Nephron progenitor cell (in vitro differentiated cells): ENCODE data around the gene TUBA4A.

Experiments
- DNase-seq: peaks from one replicate; pipeline ENCODE4 v3.0.0; 2021
- H3K27ac Mint-ChIP-seq: 2 replicates; pipeline ENCODE4 v1.8.0; 2021; ENCODE audit warnings: mild to moderate bottlenecking, moderate library complexity, mixed read lengths
- H3K27me3 Mint-ChIP-seq: 2 replicates; pipeline ENCODE4 v1.8.0; 2021; ENCODE audit warnings: mild to moderate bottlenecking, low read depth, mixed read lengths; ENCODE audit not compliant: poor library complexity
- H3K36me3 Mint-ChIP-seq: 2 replicates; pipeline ENCODE4 v1.8.0; 2021; ENCODE audit warnings: low read depth, mixed read lengths
- H3K4me1 Mint-ChIP-seq: 2 replicates; pipeline ENCODE4 v1.8.0; 2021; ENCODE audit warnings: mixed read lengths
- H3K4me3 Mint-ChIP-seq: 2 replicates; pipeline ENCODE4 v1.8.0; 2021; ENCODE audit warnings: mild to moderate bottlenecking, moderate library complexity, mixed read lengths
- H3K9me3 Mint-ChIP-seq: 2 replicates; pipeline ENCODE4 v1.8.0; 2021; ENCODE audit warnings: mild to moderate bottlenecking, moderate library complexity, mixed read lengths
- CTCF ChIP-seq: fragments of 200-600 bp; sonication (generic); IDR thresholded peaks from 2 replicates; pipeline ENCODE4 v1.5.0; 2021; ENCODE audit warnings: antibody characterized with exemption

The TUBA4A gene

GRCh38 chr2:219252900-219253752 lies 592 bp downstream of the TUBA4A start, which contains the start of gene TUBA4B:
TUBA4B (plus strand) TSS chr2:219253243; CDS start chr2:219253408, 165 bp downstream.
- H3K4me3 Mint-ChIP-seq, result peak within 1 kb of the TSS; percentile 76
- TF ChIP-seq CTCF, result no peak
- H3K27me3 Mint-ChIP-seq, result peaks cover 80% of the 10 kb centered on the region
- peaks cover 5% of the 10 kb centered on the region for H3K36me3 Mint-ChIP-seq
- DNase-seq, result peak; percentile 56
- no peak within 1 kb of the TSS for H3K27ac Mint-ChIP-seq
- H3K9me3 Mint-ChIP-seq, result no peaks in the 10 kb centered on the region
- H3K4me1 Mint-ChIP-seq, result peaks cover 40% of the 10 kb centered on the region

GRCh38 chr2:219252570-219252899 lies 1.2 kb downstream of the TUBA4A start:
- Mint-ChIP-seq H3K9me3 (no peaks in the 10 kb centered on the region), H3K4me1 (peaks cover 43% of the 10 kb centered on the region), H3K4me3 (peak overlapping the region; percentile 76), H3K27ac (no peak overlapping the region), H3K27me3 (peaks cover 74% of the 10 kb centered on the region), H3K36me3 (peaks cover 8% of the 10 kb centered on the region)
- DNase-seq, result no peak
- TF ChIP-seq CTCF, result no peak

- no peak overlapping the region for H3K27ac Mint-ChIP-seq
- H3K9me3 Mint-ChIP-seq, result no peaks in the 10 kb centered on the region
- H3K4me3 Mint-ChIP-seq, result peak overlapping the region; percentile 76
- H3K4me1 Mint-ChIP-seq, result peaks cover 43% of the 10 kb centered on the region
- H3K27me3 Mint-ChIP-seq, result peaks cover 70% of the 10 kb centered on the region
- no peak for DNase-seq
- H3K36me3 Mint-ChIP-seq, result peaks cover 8% of the 10 kb centered on the region
- TF ChIP-seq CTCF, result no peak
Measured at GRCh38 chr2:219252084-219252483, 1.6 kb downstream of the TUBA4A start.

GRCh38 chr2:219251656-219252055 lies 2.1 kb downstream of the TUBA4A start:
- Mint-ChIP-seq H3K4me1 (peaks cover 48% of the 10 kb centered on the region), H3K36me3 (peaks cover 8% of the 10 kb centered on the region), H3K27ac (no peak overlapping the region), H3K27me3 (peaks cover 66% of the 10 kb centered on the region), H3K4me3 (no peak overlapping the region), H3K9me3 (no peaks in the 10 kb centered on the region)
- TF ChIP-seq CTCF, result no peak
- no peak for DNase-seq

GRCh38 chr2:219250049-219250781 lies 3.5 kb downstream of the TUBA4A start:
- Mint-ChIP-seq H3K4me1 (peaks cover 58% of the 10 kb centered on the region), H3K9me3 (no peaks in the 10 kb centered on the region), H3K4me3 (no peak overlapping the region), H3K27ac (peak overlapping the region; percentile 82), H3K27me3 (peaks cover 51% of the 10 kb centered on the region), H3K36me3 (peaks cover 8% of the 10 kb centered on the region)
- DNase-seq, result no peak
- no peak for TF ChIP-seq CTCF
